SK-N-SH treated with all-trans-retinoic acid at 6 μM for 48 hours (cell line): Measurements from ENCODE around the gene KRT26.

Experiments used
- ARNTL ChIP-seq: fragments of 450-650 bp; formaldehyde crosslinking; IDR thresholded peaks from 2 replicates; pipeline ENCODE4 v1.5.0; 2020; ENCODE audit warnings: low read depth, mild to moderate bottlenecking, moderate library complexity, borderline replicate concordance
- BACH2 ChIP-seq: fragments of 250-450 bp; sonication (Bioruptor Pico); IDR thresholded peaks from 2 replicates; pipeline ENCODE4 v1.9.0; 2021; ENCODE audit warnings: mild to moderate bottlenecking, borderline replicate concordance
- CSRNP3 ChIP-seq: fragments of 250-450 bp; sonication (Bioruptor Pico); IDR thresholded peaks from 2 replicates; pipeline ENCODE4 v1.5.1; 2021; ENCODE audit warnings: mild to moderate bottlenecking, moderate library complexity
- ESRRG ChIP-seq: fragments of 250-450 bp; sonication (Bioruptor Pico); IDR thresholded peaks from 2 replicates; pipeline ENCODE4 v1.6.1; 2021; ENCODE audit warnings: mild to moderate bottlenecking
- PPARA ChIP-seq: fragments of 250-450 bp; sonication (Bioruptor Pico); IDR thresholded peaks from 2 replicates; pipeline ENCODE4 v1.5.0; 2020; ENCODE audit warnings: mild to moderate bottlenecking, borderline replicate concordance
- RARB ChIP-seq: fragments of 250-450 bp; sonication (Bioruptor Pico); IDR thresholded peaks from 2 replicates; pipeline ENCODE4 v1.8.0; 2021; ENCODE audit warnings: mild to moderate bottlenecking, moderate library complexity
- SNAI2 ChIP-seq: fragments of 250-450 bp; sonication (Bioruptor Pico); IDR thresholded peaks from 2 replicates; pipeline ENCODE4 v1.5.0; 2020; ENCODE audit warnings: mild to moderate bottlenecking, moderate library complexity
- TSHZ2 ChIP-seq: fragments of 250-450 bp; sonication (Bioruptor Pico); IDR thresholded peaks from 2 replicates; pipeline ENCODE4 v1.5.0; 2020; ENCODE audit warnings: mild to moderate bottlenecking, moderate library complexity
- ZC3H10 ChIP-seq: fragments of 250-450 bp; sonication (Bioruptor Pico); IDR thresholded peaks from 2 replicates; pipeline ENCODE4 v1.5.1; 2021; ENCODE audit warnings: mild to moderate bottlenecking, moderate library complexity
- ZFP30 ChIP-seq: fragments of 450-650 bp; formaldehyde crosslinking; IDR thresholded peaks from 2 replicates; pipeline ENCODE4 v1.5.0; 2022; ENCODE audit warnings: mild to moderate bottlenecking, moderate library complexity
- ZNF8 ChIP-seq: fragments of 450-650 bp; formaldehyde crosslinking; IDR thresholded peaks from 2 replicates; pipeline ENCODE4 v1.5.0; 2020; ENCODE audit warnings: mild to moderate bottlenecking, moderate library complexity
- TF ChIP-seq, protein P1 (sequence below): fragments of 250-450 bp; sonication (Bioruptor Pico); IDR thresholded peaks from 2 replicates; pipeline ENCODE4 v1.8.0; 2020; ENCODE audit warnings: mild to moderate bottlenecking, moderate library complexity, borderline replicate concordance

- TF ChIP-seq RARB (no peak), ZFP30 (CRISPR knock-in tag) (no peak), ZC3H10 (no peak), PPARA (CRISPR knock-in tag) (no peak), SNAI2 (no peak), CSRNP3 (no peak), ARNTL (CRISPR knock-in tag) (no peak), ESRRG (no peak), ZNF8 (CRISPR knock-in tag) (no peak), BACH2 (CRISPR knock-in tag) (no peak), TSHZ2 (no peak)
- TF ChIP-seq, protein P1, sequence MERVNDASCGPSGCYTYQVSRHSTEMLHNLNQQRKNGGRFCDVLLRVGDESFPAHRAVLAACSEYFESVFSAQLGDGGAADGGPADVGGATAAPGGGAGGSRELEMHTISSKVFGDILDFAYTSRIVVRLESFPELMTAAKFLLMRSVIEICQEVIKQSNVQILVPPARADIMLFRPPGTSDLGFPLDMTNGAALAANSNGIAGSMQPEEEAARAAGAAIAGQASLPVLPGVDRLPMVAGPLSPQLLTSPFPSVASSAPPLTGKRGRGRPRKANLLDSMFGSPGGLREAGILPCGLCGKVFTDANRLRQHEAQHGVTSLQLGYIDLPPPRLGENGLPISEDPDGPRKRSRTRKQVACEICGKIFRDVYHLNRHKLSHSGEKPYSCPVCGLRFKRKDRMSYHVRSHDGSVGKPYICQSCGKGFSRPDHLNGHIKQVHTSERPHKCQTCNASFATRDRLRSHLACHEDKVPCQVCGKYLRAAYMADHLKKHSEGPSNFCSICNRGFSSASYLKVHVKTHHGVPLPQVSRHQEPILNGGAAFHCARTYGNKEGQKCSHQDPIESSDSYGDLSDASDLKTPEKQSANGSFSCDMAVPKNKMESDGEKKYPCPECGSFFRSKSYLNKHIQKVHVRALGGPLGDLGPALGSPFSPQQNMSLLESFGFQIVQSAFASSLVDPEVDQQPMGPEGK (CRISPR knock-in tag): no peak
These were observed at the start of gene KRT26 for GRCh38 chr17:40772101-40772500.
